Naive thymus-derived CD4-positive, alpha-beta T cell (primary cell): ENCODE results near the gene EZH2. TPM values are rescaled to one million over a fixed set of nuclear protein-coding genes. Genes with fewer than 3 reads are reported as not detected.

Experiments
- ATAC-seq: fragments of 150-1000 bp; cut with Tn5 transposase; 2 replicates; pipeline ENCODE4 v1.10.0; 2021; ENCODE audit warnings: mild to moderate bottlenecking, moderate library complexity
- CTCF ChIA-PET: fragments of 350-600 bp; sonication (Branson Sonifier 250); formaldehyde crosslinking; loops from one replicate; lab custom pipeline; 2021; ENCODE audit warnings: antibody characterized with exemption; lab: Charles Lee
- POLR2A ChIA-PET: fragments of 350-600 bp; sonication (Branson Sonifier 250); formaldehyde crosslinking; loops from one replicate; lab custom pipeline; 2021; ENCODE audit warnings: antibody characterized with exemption, inconsistent platforms; lab: Charles Lee
- DNase-seq, 9 donors: peaks; one replicate each; pipeline versions ENCODE4 v3.0.0 to v3.0.0-alpha.2; 2020 to 2022; ENCODE audit warnings: mixed read lengths in 1 of 9
- H3K27ac ChIP-seq: one replicate; pipeline ENCODE4 v1.7.0; 2013; ENCODE audit warnings: mild to moderate bottlenecking, low read depth, low read length, moderate library complexity
- H3K27me3 ChIP-seq, 2 donors: one replicate each; pipeline ENCODE4 v1.7.0; 2013; ENCODE audit warnings: low read length in 2 of 2, mild to moderate bottlenecking in 2 of 2, moderate library complexity in 2 of 2; ENCODE audit not compliant: control insufficient read depth in 2 of 2, insufficient read depth in 2 of 2
- H3K36me3 ChIP-seq, 3 experiments: 1 replicate in 2 of 3; 2 replicates in 1 of 3; pipeline ENCODE4 v1.7.0; 2013; ENCODE audit warnings: low read length in 3 of 3, mild to moderate bottlenecking in 3 of 3, moderate library complexity in 1 of 3; ENCODE audit not compliant: insufficient read depth in 3 of 3, control insufficient read depth in 2 of 3
- H3K4me1 ChIP-seq, 2 donors: one replicate each; pipeline ENCODE4 v1.7.0; 2013; ENCODE audit warnings: low read length in 2 of 2, mild to moderate bottlenecking in 2 of 2, moderate library complexity in 1 of 2; ENCODE audit not compliant: control insufficient read depth in 2 of 2, insufficient read depth in 2 of 2
- H3K4me3 ChIP-seq: 2 replicates; pipeline ENCODE4 v1.7.0; 2013; ENCODE audit warnings: mild to moderate bottlenecking, low read length
- H3K9me3 ChIP-seq, 3 experiments: 1 replicate in 2 of 3; 2 replicates in 1 of 3; pipeline ENCODE4 v1.7.0; 2013; ENCODE audit warnings: low read length in 3 of 3; ENCODE audit not compliant: control insufficient read depth in 2 of 3
- H3K27ac Mint-ChIP-seq, 9 donors: one replicate each; pipeline ENCODE4 v1.8.0; 2020 to 2022; ENCODE audit warnings: mixed read lengths in 9 of 9, mild to moderate bottlenecking in 8 of 9, moderate library complexity in 5 of 9, inconsistent platforms in 2 of 9
- H3K27me3 Mint-ChIP-seq, 5 donors: one replicate each; pipeline ENCODE4 v1.8.0; 2021 to 2022; ENCODE audit warnings: mixed read lengths in 5 of 5, mild to moderate bottlenecking in 1 of 5
- H3K36me3 Mint-ChIP-seq, 5 donors: one replicate each; pipeline ENCODE4 v1.8.0; 2020 to 2022; ENCODE audit warnings: mixed read lengths in 5 of 5, mild to moderate bottlenecking in 3 of 5, inconsistent platforms in 1 of 5
- H3K4me1 Mint-ChIP-seq, 7 donors: one replicate each; pipeline ENCODE4 v1.8.0; 2020 to 2022; ENCODE audit warnings: mixed read lengths in 7 of 7, mild to moderate bottlenecking in 3 of 7, inconsistent platforms in 1 of 7
- H3K4me3 Mint-ChIP-seq, 10 donors: one replicate each; pipeline ENCODE4 v1.8.0; 2020 to 2022; ENCODE audit warnings: mild to moderate bottlenecking in 10 of 10, mixed read lengths in 10 of 10, moderate library complexity in 6 of 10, inconsistent platforms in 2 of 10
- H3K9me3 Mint-ChIP-seq, 11 donors: one replicate each; pipeline ENCODE4 v1.8.0; 2020 to 2022; ENCODE audit warnings: mixed read lengths in 11 of 11, mild to moderate bottlenecking in 4 of 11, inconsistent platforms in 1 of 11, moderate library complexity in 1 of 11
- intact Hi-C, 2 donors: fragments of 100-400 bp; cut with micrococcal nuclease; formaldehyde crosslinking; loops; one replicate each; pipeline ENCODE4 v1.15.1; 2023
- polyA plus RNA-seq, 2 donors: library from polyadenylated mRNA; unstranded; fragments of 300-500 nt; fragmentation: Illumina TruSeq; gene quantifications; one replicate each; pipeline ENCODE4 v1.2.3, GENCODE V29; 2021
- total RNA-seq, 6 experiments: library from RNA in 5 of 6; stranded (reverse) in 5 of 6; gene quantifications; 1 replicate in 5 of 6; 2 replicates in 1 of 6; pipeline ENCODE4 v1.2.3 and lab custom pipeline; 2021 to 2026

The EZH2 gene
- total and polyA plus RNA-seq, 7 experiments from 2014 or later, result 2.2 to 73.3 (median 8.9) TPM

- H3K27me3 Mint-ChIP-seq, result no peaks in the 10 kb centered on the region
- POLR2A ChIA-PET, result interaction anchor here (0.5 to 0.7 kb wide), 2 partner anchors 21 to 433 kb away, joined by 3 read pairs; no protein-coding TSS in a partner anchor
- DNase-seq, result no peak
- peak overlapping the region in 1 of 9 donors; percentile 18 for H3K27ac Mint-ChIP-seq
- peaks cover 4 to 8% of the 10 kb centered on the region in 2 donors for H3K4me1 ChIP-seq
- no peak overlapping the region for H3K4me3 ChIP-seq
- CTCF ChIA-PET, result interaction anchor here (0.6 kb wide), 1 partner anchor 14 kb away, joined by 4 read pairs; no protein-coding TSS in a partner anchor
- peaks cover 15 to 63% (median 41%) of the 10 kb centered on the region in 7 donors for H3K4me1 Mint-ChIP-seq
- intact Hi-C loops, result no loop called here
- no peaks in the 10 kb centered on the region for H3K27me3 ChIP-seq
- ATAC-seq, result no peak
- peaks cover 0 to 3% (median 0%) of the 10 kb centered on the region in 5 donors for H3K36me3 Mint-ChIP-seq
- H3K36me3 ChIP-seq, result no peaks in the 10 kb centered on the region
- no peak overlapping the region for H3K4me3 Mint-ChIP-seq
- H3K9me3 ChIP-seq, result no peaks in the 10 kb centered on the region
- H3K27ac ChIP-seq, result no peak overlapping the region
- peaks cover 0 to 2% (median 0%) of the 10 kb centered on the region in 11 donors for H3K9me3 Mint-ChIP-seq
These were observed 33.5 kb downstream of the EZH2 start for GRCh38 chr7:148850564-148850963.

DNA sequence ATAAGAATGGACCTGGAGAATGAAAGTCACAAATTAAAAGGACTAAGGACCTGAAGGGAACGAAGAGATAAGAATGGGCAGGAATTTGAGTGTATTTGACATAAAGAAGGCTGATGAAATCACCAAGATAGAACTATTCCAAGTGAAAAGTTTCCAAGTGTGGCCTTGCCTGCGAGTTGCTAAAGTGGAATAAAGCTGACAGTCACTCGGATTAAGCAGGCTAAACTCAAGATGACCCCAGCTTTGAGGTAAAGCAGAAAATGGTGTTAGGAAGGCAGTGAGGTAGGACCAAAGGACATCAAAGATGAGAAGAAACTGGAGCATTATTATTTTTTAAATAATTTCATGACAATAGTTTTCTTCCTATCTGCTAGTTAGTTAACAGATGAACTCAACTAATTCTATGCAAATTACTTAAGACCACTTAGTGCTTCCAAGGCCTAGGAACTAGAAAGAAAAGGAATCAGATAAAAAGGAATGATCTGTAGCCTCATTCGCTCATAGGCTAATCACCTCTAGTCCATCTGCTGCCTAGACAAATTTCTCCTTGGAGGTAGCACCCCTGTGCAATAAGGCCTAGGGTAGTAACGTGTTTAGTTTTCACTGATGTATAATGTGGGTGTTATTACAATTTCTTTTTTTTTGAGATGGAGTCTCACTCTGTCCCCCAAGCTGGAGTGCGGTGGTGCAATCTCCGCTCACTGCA, 34.5 kb downstream of the EZH2 start:
- no peak for ATAC-seq
- Histone ChIP-seq H3K9me3 (no peaks in the 10 kb centered on the region), H3K36me3 (no peaks in the 10 kb centered on the region), H3K27me3 (no peaks in the 10 kb centered on the region), H3K27ac (no peak overlapping the region), H3K4me3 (no peak overlapping the region), H3K4me1 (peaks cover 4 to 8% of the 10 kb centered on the region in 2 donors)
- Mint-ChIP-seq H3K36me3 (peaks cover 0 to 5% (median 0%) of the 10 kb centered on the region in 5 donors), H3K4me1 (peaks cover 17 to 65% (median 42%) of the 10 kb centered on the region in 7 donors), H3K9me3 (peaks cover 0 to 2% (median 0%) of the 10 kb centered on the region in 11 donors), H3K27me3 (no peaks in the 10 kb centered on the region), H3K27ac (no peak overlapping the region), H3K4me3 (no peak overlapping the region)
- intact Hi-C loops, result loop anchor here in 1 of 2 donors (5.0 kb wide), 1 partner anchor 33 kb away; the partner anchor contains the start of gene EZH2
- ChIA-PET POLR2A (no interaction called here), CTCF (interaction anchor here (0.6 kb wide), 1 partner anchor 114 kb away, joined by 5 read pairs; no protein-coding TSS in a partner anchor)
- no peak for DNase-seq

GRCh38 chr7:148847815-148848734, 36.0 kb downstream of the EZH2 start:
- peaks cover 4 to 8% of the 10 kb centered on the region in 2 donors for H3K4me1 ChIP-seq
- peaks cover 0 to 5% (median 0%) of the 10 kb centered on the region in 5 donors for H3K36me3 Mint-ChIP-seq
- no peak for DNase-seq
- no peak for ATAC-seq
- H3K27ac Mint-ChIP-seq, result no peak overlapping the region
- H3K4me3 ChIP-seq, result no peak overlapping the region
- H3K9me3 ChIP-seq, result no peaks in the 10 kb centered on the region
- peaks cover 0 to 2% (median 0%) of the 10 kb centered on the region in 11 donors for H3K9me3 Mint-ChIP-seq
- no peak overlapping the region for H3K27ac ChIP-seq
- ChIA-PET POLR2A (no interaction called here), CTCF (no interaction called here)
- H3K4me3 Mint-ChIP-seq, result no peak overlapping the region
- intact Hi-C loops, result loop anchor here in 1 of 2 donors (5.0 kb wide), 1 partner anchor 34 kb away; the partner anchor contains the start of gene EZH2
- peaks cover 17 to 66% (median 42%) of the 10 kb centered on the region in 7 donors for H3K4me1 Mint-ChIP-seq
- H3K36me3 ChIP-seq, result no peaks in the 10 kb centered on the region
- no peaks in the 10 kb centered on the region for H3K27me3 ChIP-seq
- no peaks in the 10 kb centered on the region for H3K27me3 Mint-ChIP-seq

DNA sequence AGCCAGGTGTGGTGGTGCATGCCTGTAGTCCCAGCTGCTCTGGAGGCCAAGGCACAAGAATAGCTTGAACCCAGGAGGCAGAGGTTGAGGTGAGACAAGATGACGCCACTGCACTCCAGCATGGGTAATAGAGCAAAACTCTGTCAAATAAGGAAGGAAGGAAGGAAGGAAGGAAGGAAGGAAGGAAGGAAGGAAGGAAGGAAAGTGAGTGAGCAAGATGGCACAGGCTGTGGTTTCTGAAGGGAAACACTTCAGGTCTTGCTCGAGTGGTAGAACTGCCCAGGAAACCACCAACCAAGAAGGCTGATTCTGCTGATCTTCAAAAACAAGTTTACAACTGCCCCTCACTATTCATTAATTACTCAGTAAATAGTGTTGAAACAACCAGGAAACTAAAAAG, 45.2 kb downstream of the EZH2 start:
- ATAC-seq (peak; percentile 58), DNase-seq (no peak)
- Histone ChIP-seq H3K27me3 (no peaks in the 10 kb centered on the region), H3K27ac (no peak overlapping the region), H3K4me1 (peaks cover 0 to 10% of the 10 kb centered on the region in 2 donors), H3K36me3 (no peaks in the 10 kb centered on the region), H3K4me3 (no peak overlapping the region), H3K9me3 (no peaks in the 10 kb centered on the region)
- Mint-ChIP-seq H3K9me3 (no peaks in the 10 kb centered on the region), H3K27me3 (no peaks in the 10 kb centered on the region), H3K36me3 (peaks cover 7 to 28% (median 21%) of the 10 kb centered on the region in 5 donors), H3K4me1 (peaks cover 7 to 56% (median 38%) of the 10 kb centered on the region in 7 donors), H3K4me3 (peak overlapping the region in 4 of 10 donors; percentile 12 to 54 (median 30)), H3K27ac (peak overlapping the region in 4 of 9 donors; percentile 6 to 52 (median 28))
- intact Hi-C loops, result no loop called here
- ChIA-PET POLR2A (no interaction called here), CTCF (no interaction called here)

DNA sequence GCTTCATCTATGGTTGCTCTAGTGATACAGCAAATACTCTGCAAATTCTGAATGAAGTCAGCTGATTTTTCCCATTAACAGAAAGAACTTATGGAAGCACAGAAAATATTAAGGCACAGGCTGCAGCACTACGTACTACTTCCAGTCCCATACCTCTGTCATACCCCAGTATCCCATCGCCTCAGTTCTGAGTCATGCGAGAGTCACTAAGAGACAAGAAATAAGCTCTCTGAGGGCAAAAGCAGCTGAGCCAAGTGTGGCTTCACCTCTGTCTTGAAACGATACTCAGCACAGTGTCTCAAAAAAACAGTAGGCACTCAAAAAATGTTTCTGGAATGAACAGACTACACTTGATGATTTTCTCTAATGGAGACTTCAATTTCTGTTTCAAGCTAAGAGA, 48.2 kb downstream of the EZH2 start:
- Histone ChIP-seq H3K4me3 (no peak overlapping the region), H3K36me3 (no peaks in the 10 kb centered on the region), H3K27me3 (no peaks in the 10 kb centered on the region), H3K27ac (no peak overlapping the region), H3K9me3 (no peaks in the 10 kb centered on the region), H3K4me1 (peaks cover 0 to 10% of the 10 kb centered on the region in 2 donors)
- Mint-ChIP-seq H3K9me3 (no peaks in the 10 kb centered on the region), H3K4me3 (no peak overlapping the region), H3K27ac (no peak overlapping the region), H3K36me3 (peaks cover 9 to 30% (median 25%) of the 10 kb centered on the region in 5 donors), H3K4me1 (peaks cover 7 to 48% (median 29%) of the 10 kb centered on the region in 7 donors), H3K27me3 (no peaks in the 10 kb centered on the region)
- intact Hi-C loops, result no loop called here
- ATAC-seq, result no peak
- CTCF ChIA-PET, result interaction anchor here (1.1 to 1.8 kb wide), 2 partner anchors 15 to 20 kb away, joined by 4 to 5 read pairs; no protein-coding TSS in a partner anchor
- POLR2A ChIA-PET, result interaction anchor here (0.5 to 0.6 kb wide), 2 partner anchors 128 to 140 kb away, joined by 3 read pairs; no protein-coding TSS in a partner anchor
- no peak for DNase-seq

- H3K27me3 ChIP-seq, result no peaks in the 10 kb centered on the region
- Mint-ChIP-seq H3K9me3 (no peaks in the 10 kb centered on the region), H3K4me1 (peaks cover 7 to 39% (median 25%) of the 10 kb centered on the region in 7 donors), H3K27ac (no peak overlapping the region), H3K36me3 (peaks cover 9 to 33% (median 26%) of the 10 kb centered on the region in 5 donors), H3K27me3 (no peaks in the 10 kb centered on the region), H3K4me3 (no peak overlapping the region)
- intact Hi-C loops, result no loop called here
- ChIA-PET CTCF (no interaction called here), POLR2A (no interaction called here)
- peaks cover 0 to 10% of the 10 kb centered on the region in 2 donors for H3K4me1 ChIP-seq
- H3K9me3 ChIP-seq, result no peaks in the 10 kb centered on the region
- ATAC-seq (no peak), DNase-seq (no peak)
- H3K4me3 ChIP-seq, result no peak overlapping the region
- H3K27ac ChIP-seq, result no peak overlapping the region
- H3K36me3 ChIP-seq, result no peaks in the 10 kb centered on the region
These were observed 49.5 kb downstream of the EZH2 start for GRCh38 chr7:148834605-148835004.
